ENCODE data around the gene SRSF1.
"Not testable (repeated sequence)": the region's sequence is repeated elsewhere in the genome, so short reads cannot be mapped to it uniquely, and the experiment has no call there.

The SRSF1 gene

GRCh38 chr17:58006924-58007780, at the start of gene SRSF1:
TSS of gene SRSF1 (minus strand) at chr17:58007246. CDS start at chr17:58007137, 109 bp downstream.
- DNase-seq = peak; percentile 98

GRCh38 chr17:58056476-58056875, 49.4 kb upstream of the SRSF1 start:
- no peak for DNase-seq

- DNase-seq = no peak
These were observed 47.6 kb upstream of the SRSF1 start for GRCh38 chr17:58054641-58055040.

- DNase-seq = no peak
These were observed 46.1 kb upstream of the SRSF1 start for GRCh38 chr17:58052945-58053715.

GRCh38 chr17:58052407-58052806, 45.4 kb upstream of the SRSF1 start:
- no peak for DNase-seq

GRCh38 chr17:58051468-58051867, 44.4 kb upstream of the SRSF1 start:
- DNase-seq = no peak

GRCh38 chr17:58050966-58051365, 43.9 kb upstream of the SRSF1 start:
- no peak for DNase-seq

- no peak for DNase-seq
These were observed 42.5 kb upstream of the SRSF1 start for GRCh38 chr17:58049533-58049932.

- no peak for DNase-seq
These were observed 40.5 kb upstream of the SRSF1 start for GRCh38 chr17:58047376-58048150.

- DNase-seq = no peak
These were observed 39.4 kb upstream of the SRSF1 start for GRCh38 chr17:58046239-58047094.

- DNase-seq = not testable (repeated sequence)
These were observed 37.2 kb upstream of the SRSF1 start for GRCh38 chr17:58044256-58044655.

- DNase-seq = no peak
These were observed 36.5 kb upstream of the SRSF1 start for GRCh38 chr17:58043221-58044181.

- no peak for DNase-seq
These were observed 34.1 kb upstream of the SRSF1 start for GRCh38 chr17:58041161-58041560.

GRCh38 chr17:58040386-58040785, 33.3 kb upstream of the SRSF1 start:
- DNase-seq = no peak

GRCh38 chr17:58039975-58040374, 32.9 kb upstream of the SRSF1 start:
- DNase-seq = no peak

GRCh38 chr17:58032691-58033415, 25.8 kb upstream of the SRSF1 start:
- DNase-seq = no peak

- no peak for DNase-seq
These were observed 21.5 kb upstream of the SRSF1 start for GRCh38 chr17:58028578-58028977.

GRCh38 chr17:58020401-58020800, 13.4 kb upstream of the SRSF1 start:
- DNase-seq = peak; percentile 15

- no peak for DNase-seq
These were observed 12.5 kb upstream of the SRSF1 start for GRCh38 chr17:58019521-58019920.

GRCh38 chr17:58019039-58019438, 12.0 kb upstream of the SRSF1 start:
- no peak for DNase-seq
